GM23248 (cell line): ENCODE measurements around the gene THSD7A. TPM values are rescaled to one million over a fixed set of nuclear protein-coding genes. Genes with fewer than 3 reads are reported as not detected.

Source experiments
- DNase-seq: peaks from one replicate; pipeline ENCODE4 v3.0.0-alpha.2; 2015
- H2AFZ ChIP-seq: fragments of 200-600 bp; sonication (generic); 2 replicates; pipeline ENCODE4 v1.6.1; 2016; ENCODE audit warnings: antibody characterized with exemption
- H3F3A ChIP-seq: fragments of 200-600 bp; sonication (generic); 2 replicates; pipeline ENCODE4 v1.6.1; 2016; ENCODE audit warnings: mild to moderate bottlenecking, antibody characterized with exemption, mixed run types; ENCODE audit not compliant: insufficient read depth
- H3K27ac ChIP-seq: fragments of 200-600 bp; sonication (generic); 2 replicates; pipeline ENCODE4 v1.5.1; 2016; ENCODE audit warnings: mild to moderate bottlenecking
- H3K27me3 ChIP-seq: fragments of 200-600 bp; sonication (generic); replicated peaks from 2 replicates; pipeline ENCODE4 v1.6.1; 2016; ENCODE audit warnings: mild to moderate bottlenecking; ENCODE audit not compliant: insufficient read depth
- H3K36me3 ChIP-seq: fragments of 200-600 bp; sonication (generic); 2 replicates; pipeline ENCODE4 v1.6.1; 2016; ENCODE audit warnings: low read depth, mild to moderate bottlenecking
- H3K4me1 ChIP-seq: fragments of 200-600 bp; sonication (generic); 2 replicates; pipeline ENCODE4 v1.6.1; 2016; ENCODE audit warnings: mild to moderate bottlenecking; ENCODE audit not compliant: insufficient read depth
- H3K4me2 ChIP-seq: fragments of 200-600 bp; sonication (generic); one replicate; pipeline ENCODE4 v1.6.1; 2016; ENCODE audit warnings: mild to moderate bottlenecking; ENCODE audit not compliant: unreplicated experiment
- H3K4me3 ChIP-seq: fragments of 200-600 bp; sonication (generic); 2 replicates; pipeline ENCODE4 v1.5.1; 2016; ENCODE audit warnings: mild to moderate bottlenecking
- H3K79me2 ChIP-seq: fragments of 200-600 bp; sonication (generic); 2 replicates; pipeline ENCODE4 v1.6.1; 2016; ENCODE audit warnings: mild to moderate bottlenecking; ENCODE audit not compliant: insufficient read depth
- H3K9ac ChIP-seq: fragments of 200-600 bp; sonication (generic); 2 replicates; pipeline ENCODE4 v1.6.1; 2016; ENCODE audit warnings: mild to moderate bottlenecking
- H3K9me2 ChIP-seq: fragments of 200-600 bp; sonication (generic); 2 replicates; pipeline ENCODE4 v1.6.1; 2016; ENCODE audit warnings: mixed run types, mild to moderate bottlenecking, moderate library complexity; ENCODE audit not compliant: insufficient read depth
- H3K9me3 ChIP-seq: fragments of 200-600 bp; sonication (generic); one replicate; pipeline ENCODE4 v1.6.1; 2017; ENCODE audit warnings: low read depth
- H4K20me1 ChIP-seq: fragments of 200-600 bp; sonication (generic); 2 replicates; pipeline ENCODE4 v1.6.0; 2016; ENCODE audit not compliant: insufficient read depth
- EZH2 ChIP-seq: fragments of 200-600 bp; sonication (generic); IDR thresholded peaks from 2 replicates; pipeline ENCODE4 v1.6.1; 2018; ENCODE audit warnings: antibody characterized with exemption, mild to moderate bottlenecking; ENCODE audit not compliant: insufficient read depth, poor library complexity, severe bottlenecking
- EZH2phosphoT487 ChIP-seq: fragments of 200-600 bp; sonication (generic); IDR thresholded peaks from 2 replicates; pipeline ENCODE4 v1.6.1; 2018; ENCODE audit warnings: antibody characterized with exemption, moderate library complexity, mild to moderate bottlenecking, low read depth; ENCODE audit not compliant: insufficient read depth
- WGBS, 2 experiments: methylation state at CpG; one replicate each; pipeline ENCODE4 v1.1.6; 2015 to 2017; ENCODE audit warnings: low lambda C conversion rate in 2 of 2, low coverage in 1 of 2; ENCODE audit errors: missing lambda C conversion rate in 2 of 2; 5-methylcytosine and 5-hydroxymethylcytosine counted together
- in situ Hi-C: fragments of 300-500 bp; cut with MboI; formaldehyde crosslinking; loops from 2 replicates; pipeline ENCODE4 v1.15.0; 2020
- polyA plus RNA-seq: library from polyadenylated mRNA; unstranded; fragments of >200 nt; fragmentation: Nextera tagmentation; extraction: Ambion mirVana; gene quantifications from 2 replicates; pipeline ENCODE4 v1.2.1, GENCODE V29; 2016
- total RNA-seq: library from RNA; depleted of rRNA; stranded (reverse); fragments of >200 nt; shearing (Covaris generic); gene quantifications from 2 replicates; pipeline ENCODE4 v1.2.3, GENCODE V29; 2014

The THSD7A gene
- total and polyA plus RNA-seq, 2 experiments from 2014 or later = not detected

DNA sequence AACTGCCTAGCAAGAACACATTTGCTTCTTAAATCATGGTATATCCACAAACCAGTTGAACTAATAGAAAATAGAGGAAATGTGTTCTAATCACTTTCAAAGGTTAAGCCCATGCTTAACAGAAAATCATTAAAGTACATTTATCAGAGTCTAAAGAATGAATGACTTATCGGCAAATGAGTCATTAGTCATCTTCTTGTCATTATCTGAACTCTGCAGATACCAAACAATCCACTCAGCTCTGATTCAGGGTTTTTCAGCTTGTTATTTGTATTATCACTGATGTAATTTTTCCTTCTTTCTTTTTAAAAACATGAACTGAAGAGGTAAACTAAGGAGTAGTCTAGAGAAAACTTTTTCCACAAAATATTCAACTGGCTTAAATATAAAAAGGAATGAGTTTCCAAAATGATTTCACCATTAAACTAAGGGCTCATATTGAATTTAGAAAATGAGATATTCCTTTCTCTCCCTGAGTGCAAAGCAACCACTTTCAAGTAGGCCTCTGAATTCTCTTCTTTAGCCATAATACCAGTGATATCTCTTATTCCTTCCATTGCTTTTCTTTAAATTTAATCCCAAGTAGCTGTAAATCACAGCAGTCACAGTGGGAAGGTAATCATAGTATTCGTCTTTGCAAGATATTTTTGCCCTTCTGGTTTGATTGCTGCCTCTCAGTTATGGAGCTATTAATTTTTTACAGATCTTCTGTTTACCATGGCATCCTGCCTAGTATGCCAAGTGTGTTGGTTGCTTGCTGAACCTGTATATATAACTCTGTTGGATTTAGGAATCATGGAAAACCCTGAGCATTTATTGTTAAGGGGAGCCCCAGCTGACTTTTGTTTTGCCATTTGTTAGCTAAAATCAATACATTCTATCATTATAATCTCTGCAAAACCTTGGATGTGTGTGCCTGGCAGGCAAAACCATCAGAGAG, 125.1 kb downstream of the THSD7A start:
- Histone ChIP-seq H3K27me3 (no peaks in the 10 kb centered on the region), H3F3A (0 out of 2 replicates have a peak, but pooled peaks cover 5% of the 10 kb centered on the region), H3K9me2 (no peaks in the 10 kb centered on the region), H3K4me1 (peaks cover 25% of the 10 kb centered on the region), H3K27ac (no peak overlapping the region), H3K9ac (no peak overlapping the region), H3K4me2 (peak overlapping the region; percentile 1), H3K9me3 (no peaks in the 10 kb centered on the region), H2AFZ (no peak overlapping the region), H3K79me2 (no peaks in the 10 kb centered on the region), H3K36me3 (no peaks in the 10 kb centered on the region), H3K4me3 (no peak overlapping the region), H4K20me1 (no peaks in the 10 kb centered on the region)
- DNase-seq = peak; percentile 45
- 48 to 52% methylated on average over 2 of the region's 2 CpGs for WGBS, 2 experiments
- TF ChIP-seq EZH2 (no peak), EZH2phosphoT487 (no peak)
- in situ Hi-C loops = no loop called here

DNA sequence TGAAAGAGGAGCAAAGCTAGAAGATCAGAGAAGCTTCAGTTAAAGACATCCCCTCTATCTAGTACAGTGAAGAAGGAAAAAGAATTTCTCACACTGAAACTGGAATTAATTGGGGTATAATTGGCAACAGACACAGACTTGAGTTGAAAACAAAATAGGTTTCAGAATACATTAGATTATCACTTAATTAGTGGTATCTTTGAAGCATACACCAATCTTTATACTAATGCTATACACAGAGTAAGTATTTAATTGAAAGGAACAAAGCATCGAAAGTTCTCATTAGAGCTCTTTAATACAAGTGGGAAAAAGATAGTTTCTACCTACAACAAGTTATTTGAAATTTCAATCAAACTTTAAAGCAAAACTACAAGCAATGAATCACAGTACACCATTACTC, 128.2 kb downstream of the THSD7A start:
- H3K4me1 ChIP-seq = peaks cover 18% of the 10 kb centered on the region
- no peak for DNase-seq
- 94 to 100% methylated on average over 1 of the region's 1 CpG for WGBS, 2 experiments
- no peaks in the 10 kb centered on the region for H3F3A ChIP-seq
- no peak overlapping the region for H3K27ac ChIP-seq
- H3K4me2 ChIP-seq = no peak overlapping the region
- no peaks in the 10 kb centered on the region for H3K79me2 ChIP-seq
- no peaks in the 10 kb centered on the region for H4K20me1 ChIP-seq
- no peak overlapping the region for H3K9ac ChIP-seq
- H2AFZ ChIP-seq = no peak overlapping the region
- TF ChIP-seq EZH2 (no peak), EZH2phosphoT487 (no peak)
- H3K9me3 ChIP-seq = no peaks in the 10 kb centered on the region
- in situ Hi-C loops = no loop called here
- no peak overlapping the region for H3K4me3 ChIP-seq
- H3K36me3 ChIP-seq = no peaks in the 10 kb centered on the region
- no peaks in the 10 kb centered on the region for H3K27me3 ChIP-seq
- H3K9me2 ChIP-seq = no peaks in the 10 kb centered on the region

DNA sequence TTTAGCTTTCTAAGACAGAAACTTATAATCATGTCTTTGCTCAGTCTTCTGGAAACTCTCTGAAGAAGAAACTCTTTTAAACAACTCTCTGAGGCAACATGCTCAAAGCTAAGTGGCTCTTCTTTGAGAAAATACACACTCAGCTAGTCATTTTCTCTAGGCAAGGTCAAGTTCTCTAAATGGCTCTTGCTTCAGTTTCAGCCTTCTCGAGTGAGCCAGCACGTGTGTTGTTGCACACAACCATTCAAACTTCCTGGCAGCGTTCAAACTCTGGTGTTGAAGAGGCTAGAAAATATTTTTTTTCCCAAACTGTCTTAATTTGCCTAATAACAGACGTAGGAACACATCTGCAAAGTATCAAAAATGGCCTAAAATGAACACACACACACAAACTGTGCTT, 129.1 kb downstream of the THSD7A start:
- Histone ChIP-seq H3K4me2 (no peak overlapping the region), H3K4me1 (peaks cover 16% of the 10 kb centered on the region), H3K9me3 (no peaks in the 10 kb centered on the region), H3K4me3 (no peak overlapping the region), H3K79me2 (no peaks in the 10 kb centered on the region), H3F3A (no peaks in the 10 kb centered on the region), H3K27me3 (no peaks in the 10 kb centered on the region), H3K9ac (no peak overlapping the region), H3K36me3 (no peaks in the 10 kb centered on the region), H2AFZ (no peak overlapping the region), H4K20me1 (no peaks in the 10 kb centered on the region), H3K9me2 (no peaks in the 10 kb centered on the region), H3K27ac (no peak overlapping the region)
- no peak for DNase-seq
- no peak for TF ChIP-seq EZH2phosphoT487
- no peak for TF ChIP-seq EZH2
- 47 to 53% methylated on average over 4 of the region's 4 CpGs for WGBS, 2 experiments
- in situ Hi-C loops = no loop called here

DNA sequence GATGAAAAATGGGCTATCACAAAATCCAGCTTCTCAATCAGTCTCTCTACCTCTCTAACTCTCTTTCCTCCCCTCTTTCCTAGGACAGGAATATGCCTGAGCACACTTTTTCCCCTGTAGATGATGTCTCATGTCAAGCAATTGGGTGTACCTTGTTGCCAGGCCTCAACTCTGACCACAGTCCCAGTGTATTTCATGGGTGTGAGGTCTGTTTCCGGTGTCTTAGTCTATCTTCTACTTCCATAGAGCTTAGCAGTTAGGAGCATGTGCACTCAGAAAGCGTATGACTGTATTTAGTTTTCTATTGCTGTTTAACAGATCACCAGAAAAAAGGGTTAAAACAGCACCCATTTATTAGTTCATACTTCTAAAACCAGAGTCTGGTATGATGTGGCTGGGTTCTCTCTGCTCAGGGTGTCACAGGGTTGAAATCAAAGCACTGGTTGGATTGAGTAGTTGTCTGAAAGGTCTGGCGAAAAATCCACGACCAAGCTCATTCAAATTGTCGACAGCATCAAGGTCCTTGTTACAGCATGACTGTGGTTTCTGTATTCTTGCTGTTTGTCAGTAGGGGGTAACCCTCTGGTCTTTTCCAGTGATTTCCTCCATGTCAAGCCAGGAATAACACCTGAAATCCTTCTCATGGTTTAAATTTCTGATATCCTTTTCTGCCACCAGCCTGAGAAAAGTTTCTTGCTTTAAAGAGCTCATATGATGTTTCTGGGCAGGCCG, 130.0 kb downstream of the THSD7A start:
- H3K79me2 ChIP-seq = no peaks in the 10 kb centered on the region
- H3K9me3 ChIP-seq = no peaks in the 10 kb centered on the region
- H3K9me2 ChIP-seq = no peaks in the 10 kb centered on the region
- H2AFZ ChIP-seq = no peak overlapping the region
- in situ Hi-C loops = no loop called here
- H3K36me3 ChIP-seq = no peaks in the 10 kb centered on the region
- no peaks in the 10 kb centered on the region for H4K20me1 ChIP-seq
- H3K4me2 ChIP-seq = no peak overlapping the region
- no peak overlapping the region for H3K9ac ChIP-seq
- H3F3A ChIP-seq = no peaks in the 10 kb centered on the region
- H3K4me1 ChIP-seq = peaks cover 7% of the 10 kb centered on the region
- no peak overlapping the region for H3K27ac ChIP-seq
- H3K4me3 ChIP-seq = no peak overlapping the region
- H3K27me3 ChIP-seq = no peaks in the 10 kb centered on the region
- no peak for DNase-seq
- WGBS, 2 experiments = 85% methylated on average over 6 of the region's 6 CpGs
- no peak for TF ChIP-seq EZH2
- no peak for TF ChIP-seq EZH2phosphoT487
